GM21423 (cell line): Measurements from ENCODE around the gene LVRN.
A peak's percentile ranks its signal among the peaks of the same experiment; 100 is the strongest.

Source experiments
- ATAC-seq: cut with Tn5 transposase; IDR thresholded peaks from one replicate; pipeline ENCODE4 v1.9.1; 2021; ENCODE audit warnings: mild to moderate bottlenecking, moderate library complexity; ENCODE audit not compliant: unreplicated experiment

LVRN gene

DNA sequence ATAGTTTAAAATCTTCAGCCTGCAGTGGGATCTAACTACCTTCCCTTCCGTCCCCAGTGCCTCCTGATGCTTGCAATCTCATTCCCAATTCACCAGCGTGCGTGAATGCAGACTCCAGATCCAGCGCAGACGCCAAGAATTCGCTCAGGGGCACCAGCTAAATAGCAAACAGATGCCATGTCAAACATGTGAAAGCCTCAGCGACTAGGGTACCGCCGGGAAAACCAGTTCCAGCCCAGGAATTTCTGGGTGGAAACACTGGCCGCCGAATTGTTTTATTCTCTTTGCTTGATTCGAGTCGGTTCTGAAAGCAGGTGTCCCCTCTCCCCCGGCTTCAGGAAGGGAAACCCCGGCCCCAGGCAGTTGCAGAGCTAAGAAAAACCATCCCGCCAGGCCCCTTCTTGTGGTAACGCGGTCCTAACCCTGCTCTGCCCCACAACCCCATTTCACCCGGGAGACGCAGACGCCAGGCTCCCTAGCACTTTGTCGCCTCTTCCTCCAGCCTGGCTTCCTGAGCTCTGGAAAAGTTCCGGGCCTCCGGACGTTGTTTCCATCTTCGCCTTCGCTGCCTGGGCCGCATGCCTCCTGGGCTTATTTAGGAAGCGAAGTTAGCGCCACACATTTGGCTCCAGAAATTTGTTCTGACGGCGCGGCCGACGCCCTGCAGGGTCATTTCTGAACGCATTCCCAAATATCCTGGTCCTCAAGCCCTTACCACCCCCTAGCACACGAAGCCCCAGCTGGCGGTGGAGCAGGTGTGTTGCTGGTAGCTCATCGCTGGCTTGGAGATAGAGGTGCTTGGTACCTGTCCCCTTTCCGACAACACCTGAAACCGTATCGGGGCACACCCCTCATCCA is 665 bp upstream of the LVRN start:
- no peak for ATAC-seq

DNA sequence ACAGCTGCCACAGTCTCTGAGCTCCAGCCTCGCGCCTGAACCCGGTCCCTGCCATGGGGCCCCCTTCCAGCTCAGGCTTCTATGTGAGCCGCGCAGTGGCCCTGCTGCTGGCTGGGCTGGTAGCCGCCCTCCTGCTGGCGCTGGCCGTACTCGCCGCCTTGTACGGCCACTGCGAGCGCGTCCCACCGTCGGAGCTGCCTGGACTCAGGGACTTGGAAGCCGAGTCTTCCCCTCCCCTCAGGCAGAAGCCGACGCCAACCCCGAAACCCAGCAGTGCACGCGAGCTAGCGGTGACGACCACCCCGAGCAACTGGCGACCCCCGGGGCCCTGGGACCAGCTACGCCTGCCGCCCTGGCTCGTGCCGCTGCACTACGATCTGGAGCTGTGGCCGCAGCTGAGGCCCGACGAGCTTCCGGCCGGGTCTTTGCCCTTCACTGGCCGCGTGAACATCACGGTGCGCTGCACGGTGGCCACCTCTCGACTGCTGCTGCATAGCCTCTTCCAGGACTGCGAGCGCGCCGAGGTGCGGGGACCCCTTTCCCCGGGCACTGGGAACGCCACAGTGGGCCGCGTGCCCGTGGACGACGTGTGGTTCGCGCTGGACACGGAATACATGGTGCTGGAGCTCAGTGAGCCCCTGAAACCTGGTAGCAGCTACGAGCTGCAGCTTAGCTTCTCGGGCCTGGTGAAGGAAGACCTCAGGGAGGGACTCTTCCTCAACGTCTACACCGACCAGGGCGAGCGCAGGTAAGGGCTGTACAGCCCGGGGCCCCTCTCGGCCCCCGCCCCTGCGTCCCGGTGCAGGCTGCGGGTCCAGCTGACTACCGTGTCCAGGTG is 509 bp downstream of the LVRN start:
- no peak for ATAC-seq

GRCh38 chr5:115963566-115963965 is 1.3 kb downstream of the LVRN start:
- no peak for ATAC-seq

DNA sequence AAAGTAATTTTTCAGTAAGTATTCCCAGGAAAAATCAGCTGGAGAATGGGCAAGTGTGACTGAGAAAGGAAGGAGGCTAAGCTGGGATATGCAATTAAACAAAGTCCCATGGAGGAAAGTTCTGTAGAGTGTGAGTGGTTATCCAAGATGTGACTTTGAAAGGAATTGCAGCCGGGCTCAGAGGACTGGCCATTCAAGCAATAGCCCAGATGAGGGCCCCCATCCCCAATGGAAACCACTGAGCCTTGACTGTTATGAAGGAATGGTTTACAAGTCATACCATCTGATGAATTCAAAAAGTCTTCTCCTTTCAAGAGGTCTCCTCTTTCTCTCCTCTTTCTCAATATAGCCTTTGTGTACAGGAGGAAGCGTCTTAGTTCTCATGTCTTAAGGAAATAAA is 6.5 kb downstream of the LVRN start:
- no peak for ATAC-seq

DNA sequence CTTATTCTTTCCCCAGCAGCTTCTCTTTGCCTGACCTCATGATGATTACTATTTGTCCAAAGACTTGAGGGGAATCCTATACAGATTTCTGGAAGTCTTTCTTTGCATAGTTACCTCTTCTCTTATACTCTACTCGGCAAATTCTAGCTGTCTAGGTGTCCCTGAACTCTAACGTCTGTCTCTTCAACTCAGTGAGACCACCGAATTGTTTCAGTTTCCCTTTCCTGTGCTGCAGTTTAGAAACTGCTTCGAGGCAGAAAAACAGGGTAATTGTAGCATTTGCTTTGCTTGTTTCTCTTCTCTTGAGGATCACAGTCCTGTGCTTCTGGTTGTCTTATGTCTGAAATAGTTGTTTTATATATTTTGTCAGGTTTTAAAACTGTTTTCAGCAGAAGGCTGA is 14.8 kb downstream of the LVRN start:
- ATAC-seq, result peak; percentile 91

DNA sequence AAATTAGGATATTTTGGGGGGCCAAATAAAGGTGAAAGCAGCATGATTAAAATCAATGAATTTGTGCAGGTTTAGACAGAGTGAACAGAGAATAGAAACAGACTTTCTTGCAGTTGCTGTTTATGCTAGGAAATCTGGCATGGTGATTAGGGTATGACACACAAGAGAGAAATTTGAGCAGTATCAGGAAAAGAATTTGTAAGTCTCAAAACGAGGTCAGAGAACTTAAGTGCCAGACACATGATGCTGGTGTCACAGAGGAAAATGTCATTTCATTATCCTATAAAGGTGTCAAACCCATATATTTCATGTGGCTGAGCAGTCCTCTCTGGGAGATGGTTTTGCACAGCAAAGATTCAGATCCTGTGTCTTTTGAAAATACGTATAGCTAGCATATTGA is 15.7 kb downstream of the LVRN start:
- ATAC-seq, result no peak

GRCh38 chr5:115978779-115979178 is 16.5 kb downstream of the LVRN start:
- no peak for ATAC-seq

DNA sequence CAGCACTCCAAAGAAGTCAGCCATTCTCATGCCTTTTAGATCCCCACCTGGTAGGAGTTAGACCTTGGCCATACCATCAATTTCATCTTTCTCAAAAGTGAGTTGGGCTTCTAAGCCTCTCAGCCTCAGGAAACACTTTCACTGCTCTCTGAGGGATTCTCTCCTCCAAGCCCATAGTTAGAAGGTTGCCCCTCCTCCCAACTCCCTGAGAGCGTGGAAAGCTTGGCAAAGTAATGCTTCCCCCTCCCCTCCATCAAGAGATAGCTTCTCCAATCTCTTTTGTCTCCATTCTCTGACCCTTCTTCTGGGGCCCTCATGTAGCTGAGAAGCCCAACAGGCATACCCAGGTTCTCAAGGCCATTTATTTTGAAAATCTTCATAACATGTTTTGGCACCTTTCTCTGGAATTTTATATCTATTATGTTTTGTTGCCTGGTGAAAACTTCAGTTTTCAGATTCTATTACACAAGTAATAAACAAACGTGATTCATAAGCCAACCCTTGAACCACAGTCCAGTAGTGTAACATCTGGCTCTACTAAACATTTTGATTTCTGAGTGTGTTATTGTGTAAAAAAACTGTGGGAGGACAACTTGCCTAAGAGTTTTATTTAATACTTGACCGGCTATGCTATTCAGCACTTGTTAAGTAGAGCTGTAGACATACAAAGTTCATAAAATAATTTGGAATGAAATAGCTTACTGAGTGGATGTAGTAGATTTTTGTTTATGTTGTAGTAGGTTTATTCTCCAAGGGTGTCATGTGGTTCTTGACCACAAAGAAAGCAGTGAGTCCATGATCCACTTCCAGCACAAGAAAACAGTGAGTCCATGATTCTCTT is 17.1 kb downstream of the LVRN start:
- ATAC-seq, result no peak

GRCh38 chr5:115983519-115983918 is 21.2 kb downstream of the LVRN start:
- no peak for ATAC-seq

DNA sequence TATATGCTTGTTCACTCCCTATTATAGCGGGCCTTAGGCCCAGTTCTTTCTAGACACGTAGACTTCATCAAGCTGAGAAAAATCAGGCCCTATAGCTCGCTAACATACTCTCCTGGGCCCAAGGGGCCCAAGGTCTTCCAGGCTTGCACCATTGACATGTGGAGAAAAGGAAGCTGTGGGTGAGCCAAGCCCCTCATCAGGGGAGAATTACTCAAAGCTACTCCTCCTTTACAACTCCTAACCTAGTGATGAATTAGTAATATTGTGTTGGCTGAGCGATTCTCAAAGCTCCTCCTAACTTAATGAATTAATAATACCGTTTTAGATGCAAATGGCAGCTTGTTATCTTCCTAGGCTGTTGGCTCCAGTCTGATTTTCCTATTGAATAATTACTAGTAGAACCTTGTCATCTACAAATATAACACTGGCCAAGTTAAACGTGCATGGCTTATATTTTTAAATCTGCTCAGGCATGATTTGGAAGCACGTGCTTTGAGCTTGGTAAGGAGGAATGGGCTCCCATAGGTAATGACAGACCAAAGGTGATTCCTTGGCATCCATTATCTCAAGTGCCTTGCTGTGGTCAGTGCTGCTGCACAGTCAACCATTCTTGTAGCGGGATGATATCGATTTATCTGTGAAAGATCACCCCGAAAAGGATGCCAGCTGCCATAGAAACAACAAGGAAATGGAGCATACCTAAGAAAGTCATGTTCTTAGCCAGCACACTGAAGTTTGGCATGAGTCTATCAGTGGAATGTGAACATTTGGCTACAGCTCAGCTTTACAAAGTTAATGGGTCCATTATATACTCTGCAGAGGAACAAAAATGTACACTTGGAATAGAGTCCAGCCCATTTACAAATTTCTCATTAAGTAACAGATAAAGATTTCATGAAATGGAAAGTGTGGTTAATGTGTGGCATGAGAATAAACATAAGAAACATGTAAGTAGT is 23.8 kb downstream of the LVRN start:
- ATAC-seq, result no peak

GRCh38 chr5:115988002-115988401 is 25.7 kb downstream of the LVRN start:
- ATAC-seq, result no peak

DNA sequence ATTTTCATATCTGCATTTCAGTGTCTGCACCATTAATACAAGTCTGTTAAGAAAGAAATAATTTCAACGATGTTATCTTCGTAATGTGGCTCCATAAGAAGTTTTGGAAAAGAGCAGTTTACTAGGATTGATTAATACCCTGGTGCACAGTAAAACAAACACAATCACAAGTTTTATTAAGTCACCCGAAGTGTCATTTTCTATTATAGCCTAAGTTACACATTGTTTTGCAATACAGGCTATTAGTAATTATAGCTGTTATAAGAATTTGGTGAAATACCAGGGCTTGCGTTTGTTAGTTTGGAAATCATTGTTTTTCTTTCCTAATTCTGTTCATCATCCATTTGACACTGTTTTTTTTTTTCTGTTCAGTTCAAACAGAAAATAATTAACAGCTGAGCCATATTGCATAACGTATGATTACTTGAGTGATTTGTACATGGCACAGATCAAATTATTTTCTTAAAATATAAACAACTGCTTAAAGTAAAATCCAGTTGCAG is 30.6 kb downstream of the LVRN start:
- no peak for ATAC-seq

- ATAC-seq, result no peak
These were observed 33.1 kb downstream of the LVRN start for GRCh38 chr5:115995351-115995750.

DNA sequence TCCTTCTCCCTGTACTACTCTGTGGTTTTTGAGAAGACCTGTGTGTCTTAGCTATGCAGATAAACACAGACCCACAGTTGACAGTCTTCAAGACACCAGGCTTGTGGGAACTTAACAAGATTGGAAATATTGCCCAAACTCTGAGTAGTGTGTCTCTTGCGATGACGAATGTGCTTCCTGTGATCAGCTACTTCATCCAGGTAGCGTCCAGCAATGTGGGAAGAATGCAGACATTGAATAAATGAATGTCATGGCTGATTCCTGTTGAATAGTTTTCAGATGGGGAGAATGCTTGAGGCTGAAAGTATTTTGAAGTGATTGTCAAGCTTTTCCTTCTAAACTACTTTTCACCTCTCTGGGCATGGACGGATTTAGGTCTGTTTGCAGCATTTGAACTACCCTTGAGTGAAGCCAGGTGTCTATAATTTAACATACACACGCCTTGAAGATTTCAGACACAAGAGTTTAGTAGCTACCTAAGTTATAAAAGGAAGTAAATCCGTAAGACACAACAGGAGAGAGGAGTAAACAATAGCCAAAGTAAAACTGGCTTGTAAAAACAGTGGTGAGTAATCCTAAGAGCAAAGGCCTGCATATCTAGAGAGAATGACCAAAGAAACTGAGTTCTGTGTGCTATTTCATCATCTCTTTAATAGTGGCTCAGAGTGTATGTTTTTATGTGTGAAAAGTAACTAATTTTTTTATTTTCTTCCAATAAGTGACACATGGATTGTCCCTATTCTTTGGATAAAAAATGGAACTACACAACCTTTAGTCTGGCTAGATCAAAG is 40.0 kb downstream of the LVRN start:
- ATAC-seq, result no peak

GRCh38 chr5:116004248-116004647 is 42.0 kb downstream of the LVRN start:
- ATAC-seq, result no peak

DNA sequence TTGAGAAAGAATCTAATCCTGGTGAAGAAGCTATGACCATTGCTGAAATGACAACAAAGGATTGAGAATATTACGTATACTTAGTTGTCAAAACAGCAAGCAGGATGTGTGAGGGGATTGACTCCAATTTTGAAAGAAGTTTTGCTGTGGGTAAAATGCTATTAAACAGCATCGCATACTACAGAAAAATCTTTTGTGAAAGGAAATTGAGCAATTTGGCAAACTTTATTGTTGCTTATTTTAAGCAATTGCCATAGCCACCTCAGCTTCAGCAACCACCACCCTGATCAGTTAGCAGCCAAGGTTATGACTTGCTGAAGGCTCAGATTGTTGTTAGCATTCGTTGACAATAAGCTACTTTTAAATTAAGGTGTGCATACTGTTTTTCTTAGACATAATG is 47.5 kb downstream of the LVRN start:
- ATAC-seq, result no peak

- ATAC-seq, result no peak
These were observed 48.8 kb downstream of the LVRN start for GRCh38 chr5:116011046-116011445.

- no peak for ATAC-seq
These were observed 51.0 kb downstream of the LVRN start for GRCh38 chr5:116013207-116013785.

- no peak for ATAC-seq
These were observed 51.7 kb downstream of the LVRN start for GRCh38 chr5:116013936-116014335.
